ENCODE measurements around the gene LRRFIP2. TPM values are rescaled to one million over a fixed set of nuclear protein-coding genes. Genes with fewer than 3 reads are reported as not detected.

LRRFIP2 gene

DNA sequence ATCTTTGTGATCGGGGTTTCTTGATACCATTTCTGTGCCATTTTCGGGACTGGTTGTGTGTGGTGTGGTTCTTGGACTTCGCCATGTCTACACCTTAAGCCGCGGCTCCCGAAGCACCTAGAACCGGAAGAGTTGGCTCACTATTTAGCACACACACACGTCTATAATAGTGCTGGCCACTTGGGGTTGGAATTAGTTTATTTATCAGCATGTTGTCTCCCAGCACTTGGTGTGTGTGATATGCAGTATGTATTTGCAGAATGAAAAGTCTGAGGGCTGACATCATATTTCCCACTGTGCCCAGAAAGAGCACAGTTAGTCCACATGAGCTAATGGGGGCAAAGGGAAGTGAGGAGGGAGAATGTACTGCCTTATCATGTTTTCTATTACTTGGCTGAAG, 157.5 kb downstream of the LRRFIP2 start:
- Histone ChIP-seq H2BK15ac (ENCODE audit: low read length) (no peak overlapping the region), H2BK120ac (ENCODE audit: low read depth, low read length) (no peak overlapping the region), H3K36me3 (replicated peaks in 1 of 2; ENCODE audit: control insufficient read depth in 2 of 2, insufficient read depth in 2 of 2, low read length in 2 of 2) (peaks cover 38 to 94% of the 10 kb centered on the region in 2 donors), H3K27ac (replicated peaks; ENCODE audit: low read length) (no peak overlapping the region), H3K18ac (ENCODE audit: low read length) (no peak overlapping the region), H2BK5ac (ENCODE audit: low read length) (no peak overlapping the region), H3K27me3 (ENCODE audit: control insufficient read depth in 3 of 3, insufficient read depth in 3 of 3, low read depth in 1 of 3, low read length in 3 of 3) (no peaks in the 10 kb centered on the region), H4K91ac (ENCODE audit: low read depth, low read length, poor library complexity) (no peak overlapping the region), H3K4me3 (ENCODE audit: low read length in 2 of 2) (no peak overlapping the region), H2BK12ac (ENCODE audit: low read length) (no peak overlapping the region), H3K79me1 (ENCODE audit: low read depth, low read length) (no peaks in the 10 kb centered on the region), H3K23ac (ENCODE audit: low read depth, low read length, poor library complexity) (no peak overlapping the region), H2AK5ac (ENCODE audit: low read depth, low read length) (no peak overlapping the region), H3K9ac (ENCODE audit: low read depth, low read length, poor library complexity) (no peak overlapping the region), H2AFZ (ENCODE audit: low read length) (no peak overlapping the region), H4K8ac (ENCODE audit: low read depth, low read length) (no peak overlapping the region), H3K4me2 (ENCODE audit: insufficient read depth, low read length, poor library complexity, severe bottlenecking) (no peak overlapping the region), H3K4me1 (ENCODE audit: control insufficient read depth in 2 of 2, insufficient read depth in 1 of 2, low read depth in 1 of 2, low read length in 2 of 2) (peaks cover 0 to 18% of the 10 kb centered on the region in 2 donors), H3K4ac (ENCODE audit: low read length) (no peak overlapping the region), H3K9me3 (replicated peaks in 1 of 2; ENCODE audit: control insufficient read depth in 2 of 2, insufficient read depth in 1 of 2, low read depth in 1 of 2, low read length in 2 of 2) (no peaks in the 10 kb centered on the region), H3K14ac (ENCODE audit: low read length) (no peak overlapping the region)
- WGBS, 2 donors (ENCODE audit: extremely low coverage in 2 of 2, insufficient read length in 2 of 2, insufficient replicate concordance in 1 of 2) = no CpG with 5 or more reads among the region's 8 CpGs
- DNase-seq (ENCODE audit: low spot score) = no peak

- peaks cover 29 to 93% of the 10 kb centered on the region in 2 donors for H3K36me3 ChIP-seq (replicated peaks in 1 of 2; ENCODE audit: control insufficient read depth in 2 of 2, insufficient read depth in 2 of 2, low read length in 2 of 2)
- no peak overlapping the region for H3K18ac ChIP-seq (ENCODE audit: low read length)
- H3K79me1 ChIP-seq (ENCODE audit: low read depth, low read length) = no peaks in the 10 kb centered on the region
- no peak overlapping the region for H3K4me2 ChIP-seq (ENCODE audit: insufficient read depth, low read length, poor library complexity, severe bottlenecking)
- H3K9me3 ChIP-seq (replicated peaks in 1 of 2; ENCODE audit: control insufficient read depth in 2 of 2, insufficient read depth in 1 of 2, low read depth in 1 of 2, low read length in 2 of 2) = no peaks in the 10 kb centered on the region
- no peak overlapping the region for H3K27ac ChIP-seq (replicated peaks; ENCODE audit: low read length)
- no peak overlapping the region for H3K9ac ChIP-seq (ENCODE audit: low read depth, low read length, poor library complexity)
- no peak overlapping the region for H4K8ac ChIP-seq (ENCODE audit: low read depth, low read length)
- no peaks in the 10 kb centered on the region for H3K27me3 ChIP-seq (ENCODE audit: control insufficient read depth in 3 of 3, insufficient read depth in 3 of 3, low read depth in 1 of 3, low read length in 3 of 3)
- H3K14ac ChIP-seq (ENCODE audit: low read length) = no peak overlapping the region
- H2BK5ac ChIP-seq (ENCODE audit: low read length) = no peak overlapping the region
- H2BK120ac ChIP-seq (ENCODE audit: low read depth, low read length) = no peak overlapping the region
- no peak overlapping the region for H2AFZ ChIP-seq (ENCODE audit: low read length)
- no peak overlapping the region for H4K91ac ChIP-seq (ENCODE audit: low read depth, low read length, poor library complexity)
- no peak for DNase-seq (ENCODE audit: low spot score)
- no peak overlapping the region for H3K4ac ChIP-seq (ENCODE audit: low read length)
- no peak overlapping the region for H2BK12ac ChIP-seq (ENCODE audit: low read length)
- H3K4me3 ChIP-seq (ENCODE audit: low read length in 2 of 2) = no peak overlapping the region
- no CpG with 5 or more reads among the region's 5 CpGs for WGBS, 2 donors (ENCODE audit: extremely low coverage in 2 of 2, insufficient read length in 2 of 2, insufficient replicate concordance in 1 of 2)
- no peak overlapping the region for H3K23ac ChIP-seq (ENCODE audit: low read depth, low read length, poor library complexity)
- peaks cover 0 to 18% of the 10 kb centered on the region in 2 donors for H3K4me1 ChIP-seq (ENCODE audit: control insufficient read depth in 2 of 2, insufficient read depth in 1 of 2, low read depth in 1 of 2, low read length in 2 of 2)
- no peak overlapping the region for H2BK15ac ChIP-seq (ENCODE audit: low read length)
- H2AK5ac ChIP-seq (ENCODE audit: low read depth, low read length) = no peak overlapping the region
Observed at GRCh38 chr3:37015642-37016041, 158.7 kb downstream of the LRRFIP2 start.

- no peaks in the 10 kb centered on the region for H3K27me3 ChIP-seq (ENCODE audit: control insufficient read depth in 3 of 3, insufficient read depth in 3 of 3, low read depth in 1 of 3, low read length in 3 of 3)
- H2BK5ac ChIP-seq (ENCODE audit: low read length) = no peak overlapping the region
- no peak overlapping the region for H3K23ac ChIP-seq (ENCODE audit: low read depth, low read length, poor library complexity)
- H3K4me1 ChIP-seq (ENCODE audit: control insufficient read depth in 2 of 2, insufficient read depth in 1 of 2, low read depth in 1 of 2, low read length in 2 of 2) = peaks cover 0 to 18% of the 10 kb centered on the region in 2 donors
- H3K9me3 ChIP-seq (replicated peaks in 1 of 2; ENCODE audit: control insufficient read depth in 2 of 2, insufficient read depth in 1 of 2, low read depth in 1 of 2, low read length in 2 of 2) = no peaks in the 10 kb centered on the region
- no peak overlapping the region for H4K8ac ChIP-seq (ENCODE audit: low read depth, low read length)
- H2AFZ ChIP-seq (ENCODE audit: low read length) = no peak overlapping the region
- H3K36me3 ChIP-seq (replicated peaks in 1 of 2; ENCODE audit: control insufficient read depth in 2 of 2, insufficient read depth in 2 of 2, low read length in 2 of 2) = peaks cover 22 to 91% of the 10 kb centered on the region in 2 donors
- no peak overlapping the region for H3K4me3 ChIP-seq (ENCODE audit: low read length in 2 of 2)
- no peaks in the 10 kb centered on the region for H3K79me1 ChIP-seq (ENCODE audit: low read depth, low read length)
- no peak overlapping the region for H4K91ac ChIP-seq (ENCODE audit: low read depth, low read length, poor library complexity)
- H3K27ac ChIP-seq (replicated peaks; ENCODE audit: low read length) = no peak overlapping the region
- no peak overlapping the region for H3K14ac ChIP-seq (ENCODE audit: low read length)
- no peak overlapping the region for H2BK120ac ChIP-seq (ENCODE audit: low read depth, low read length)
- H3K9ac ChIP-seq (ENCODE audit: low read depth, low read length, poor library complexity) = no peak overlapping the region
- no peak overlapping the region for H2BK15ac ChIP-seq (ENCODE audit: low read length)
- H3K4me2 ChIP-seq (ENCODE audit: insufficient read depth, low read length, poor library complexity, severe bottlenecking) = no peak overlapping the region
- no peak overlapping the region for H2BK12ac ChIP-seq (ENCODE audit: low read length)
- no CpG with 5 or more reads among the region's 2 CpGs for WGBS, 2 donors (ENCODE audit: extremely low coverage in 2 of 2, insufficient read length in 2 of 2, insufficient replicate concordance in 1 of 2)
- H3K4ac ChIP-seq (ENCODE audit: low read length) = no peak overlapping the region
- H3K18ac ChIP-seq (ENCODE audit: low read length) = no peak overlapping the region
- no peak overlapping the region for H2AK5ac ChIP-seq (ENCODE audit: low read depth, low read length)
- no peak for DNase-seq (ENCODE audit: low spot score)
Observed at GRCh38 chr3:37014620-37015019, 159.8 kb downstream of the LRRFIP2 start.

Small RNA genes lying within 50 kb of the gene (small RNA-seq; reads per million reads assigned to genes)
- gene RF00019 (ENCODE audit: insufficient read depth) = not detected
- not detected for gene RNU6-1301P (ENCODE audit: insufficient read depth)
